Trophoblast cell (in vitro differentiated cells and primary cell): ENCODE data around the gene TWF2. TPM values are rescaled to one million over a fixed set of nuclear protein-coding genes. Genes with fewer than 3 reads are reported as not detected.
"Not testable (repeated sequence)": the region's sequence is repeated elsewhere in the genome, so short reads cannot be mapped to it uniquely, and the experiment has no call there.

ENCODE experiments used
- DNase-seq, 2 donors: peaks; one replicate each; pipeline ENCODE4 v3.0.0-alpha.2; 2016
- H2AFZ ChIP-seq: 2 replicates; pipeline ENCODE4 v1.6.1; 2013; ENCODE audit warnings: low read length, moderate library complexity, mild to moderate bottlenecking; ENCODE audit not compliant: insufficient read depth, poor library complexity
- H2AK5ac ChIP-seq: 2 replicates; pipeline ENCODE4 v1.6.1; 2013; ENCODE audit warnings: mild to moderate bottlenecking, low read length
- H2BK120ac ChIP-seq: 2 replicates; pipeline ENCODE4 v1.6.1; 2013; ENCODE audit warnings: low read length, mild to moderate bottlenecking, moderate library complexity; ENCODE audit not compliant: insufficient read depth, poor library complexity
- H2BK12ac ChIP-seq: 2 replicates; pipeline ENCODE4 v1.6.1; 2013; ENCODE audit warnings: mild to moderate bottlenecking, low read length, moderate library complexity
- H2BK5ac ChIP-seq: 2 replicates; pipeline ENCODE4 v1.6.1; 2013; ENCODE audit warnings: low read length, low read depth, moderate library complexity, mild to moderate bottlenecking; ENCODE audit not compliant: poor library complexity
- H3K14ac ChIP-seq: 2 replicates; pipeline ENCODE4 v1.6.1; 2013; ENCODE audit warnings: mild to moderate bottlenecking, low read length
- H3K18ac ChIP-seq: 2 replicates; pipeline ENCODE4 v1.6.1; 2013; ENCODE audit warnings: mild to moderate bottlenecking, low read length
- H3K23ac ChIP-seq: 2 replicates; pipeline ENCODE4 v1.6.1; 2013; ENCODE audit warnings: low read length
- H3K27ac ChIP-seq: 2 replicates; pipeline ENCODE4 v1.5.1; 2013; ENCODE audit warnings: low read depth, mild to moderate bottlenecking, inconsistent platforms, low read length, moderate library complexity
- H3K27me3 ChIP-seq: 2 replicates; pipeline ENCODE4 v1.6.1; 2013; ENCODE audit warnings: inconsistent platforms, mild to moderate bottlenecking, low read length, moderate library complexity; ENCODE audit not compliant: insufficient read depth
- H3K36me3 ChIP-seq, 2 experiments: 1 replicate in 1 of 2; 2 replicates in 1 of 2; pipeline ENCODE4 v1.6.1; 2013; ENCODE audit warnings: low read length in 2 of 2, mild to moderate bottlenecking in 2 of 2, moderate library complexity in 1 of 2; ENCODE audit not compliant: insufficient read depth in 2 of 2, control insufficient read depth in 1 of 2
- H3K4ac ChIP-seq: 2 replicates; pipeline ENCODE4 v1.6.1; 2013; ENCODE audit warnings: low read depth, mild to moderate bottlenecking, low read length, moderate library complexity
- H3K4me1 ChIP-seq, 2 experiments: 1 replicate in 1 of 2; 2 replicates in 1 of 2; pipeline ENCODE4 v1.6.1; 2013; ENCODE audit warnings: low read length in 2 of 2, mild to moderate bottlenecking in 2 of 2, moderate library complexity in 1 of 2; ENCODE audit not compliant: insufficient read depth in 2 of 2, control insufficient read depth in 1 of 2
- H3K4me2 ChIP-seq: 2 replicates; pipeline ENCODE4 v1.6.1; 2013; ENCODE audit warnings: inconsistent platforms, mild to moderate bottlenecking, low read length, moderate library complexity
- H3K4me3 ChIP-seq: 2 replicates; pipeline ENCODE4 v1.5.1; 2013; ENCODE audit warnings: mild to moderate bottlenecking, low read depth, low read length, inconsistent platforms
- H3K79me1 ChIP-seq: one replicate; pipeline ENCODE4 v1.6.1; 2013; ENCODE audit warnings: low read length
- H3K79me2 ChIP-seq: 2 replicates; pipeline ENCODE4 v1.6.1; 2013; ENCODE audit warnings: low read length, mild to moderate bottlenecking; ENCODE audit not compliant: control insufficient read depth, insufficient read depth, poor library complexity
- H3K9ac ChIP-seq: 2 replicates; pipeline ENCODE4 v1.6.1; 2013; ENCODE audit warnings: mild to moderate bottlenecking, low read length
- H3K9me3 ChIP-seq: 2 replicates; pipeline ENCODE4 v1.6.1; 2013; ENCODE audit warnings: low read depth, mild to moderate bottlenecking, control low read depth, inconsistent platforms, low read length; ENCODE audit not compliant: insufficient read depth
- H4K12ac ChIP-seq: 2 replicates; pipeline ENCODE4 v1.6.1; 2013; ENCODE audit warnings: low read depth, mild to moderate bottlenecking, low read length, moderate library complexity
- H4K8ac ChIP-seq: 2 replicates; pipeline ENCODE4 v1.6.1; 2013; ENCODE audit warnings: low read depth, mild to moderate bottlenecking, low read length, moderate library complexity
- H4K91ac ChIP-seq: one replicate; pipeline ENCODE4 v1.6.1; 2013; ENCODE audit warnings: low read depth, mild to moderate bottlenecking, low read length, moderate library complexity
- WGBS: extraction: QIAGEN DNeasy Blood & Tissue Kit; methylation state at CpG from one replicate; pipeline ENCODE4 v1.1.7; 2013; ENCODE audit warnings: missing lambda C conversion rate; ENCODE audit not compliant: insufficient read length, insufficient coverage; ENCODE audit errors: extremely low coverage; 5-methylcytosine and 5-hydroxymethylcytosine counted together
- polyA plus RNA-seq: library from polyadenylated mRNA; stranded (reverse); fragments of 200-250 nt; gene quantifications from 2 replicates; pipeline ENCODE4 v1.2.3, GENCODE V29; 2013

Gene TWF2
- 39.5 and 39.9 TPM in 2 replicates for polyA plus RNA-seq

- H3K27ac ChIP-seq, result peak within 1 kb of the TSS; percentile 16
- H4K12ac ChIP-seq, result peak within 1 kb of the TSS; percentile 94
- H3K27me3 ChIP-seq, result no peaks in the 10 kb centered on the region
- no peak within 1 kb of the TSS for H3K23ac ChIP-seq
- peaks cover 12% of the 10 kb centered on the region for H3K79me1 ChIP-seq
- no CpG with 5 or more reads among the region's 92 CpGs for WGBS
- peak; percentile 60 to 83 for DNase-seq
- peak within 1 kb of the TSS; percentile 46 for H2BK12ac ChIP-seq
- H3K18ac ChIP-seq, result peak within 1 kb of the TSS; percentile 92
- H4K91ac ChIP-seq, result peak within 1 kb of the TSS; percentile 95
- H3K79me2 ChIP-seq, result peaks cover 7% of the 10 kb centered on the region
- peak within 1 kb of the TSS; percentile 89 for H3K9ac ChIP-seq
- H2AK5ac ChIP-seq, result peak within 1 kb of the TSS; percentile 95
- peak within 1 kb of the TSS; percentile 94 for H3K4me2 ChIP-seq
- H3K4me1 ChIP-seq, result peaks cover 16 to 24% of the 10 kb centered on the region in 2 experiments
- peaks cover 6% of the 10 kb centered on the region for H3K9me3 ChIP-seq
- peak within 1 kb of the TSS; percentile 90 for H3K4ac ChIP-seq
- H2AFZ ChIP-seq, result peak within 1 kb of the TSS; percentile 99
- H2BK120ac ChIP-seq, result peak within 1 kb of the TSS; percentile 84
- peak within 1 kb of the TSS; percentile 78 for H2BK5ac ChIP-seq
- peak within 1 kb of the TSS; percentile 93 for H4K8ac ChIP-seq
- H3K36me3 ChIP-seq, result peaks cover 12 to 13% of the 10 kb centered on the region in 2 experiments
- peak within 1 kb of the TSS; percentile 97 for H3K4me3 ChIP-seq
- peak within 1 kb of the TSS; percentile 99 for H3K14ac ChIP-seq
Observed at GRCh38 chr3:52238761-52239701, at the start of gene TWF2. TWF2 (minus strand) TSS chr3:52239158; CDS start chr3:52239016, 142 bp downstream.

GRCh38 chr3:52288674-52289073, 49.7 kb upstream of the TWF2 start:
- no peak overlapping the region for H2BK120ac ChIP-seq
- peaks cover 8 to 9% of the 10 kb centered on the region in 2 experiments for H3K4me1 ChIP-seq
- H3K4me2 ChIP-seq, result no peak overlapping the region
- no peak overlapping the region for H3K23ac ChIP-seq
- H2AK5ac ChIP-seq, result peak overlapping the region; percentile 4
- WGBS, result no CpG with 5 or more reads among the region's 6 CpGs
- H3K18ac ChIP-seq, result no peak overlapping the region
- H3K4ac ChIP-seq, result peak overlapping the region; percentile 15
- H3K79me1 ChIP-seq, result peaks cover 2% of the 10 kb centered on the region
- no peak overlapping the region for H3K27ac ChIP-seq
- no peak overlapping the region for H4K12ac ChIP-seq
- no peak overlapping the region for H3K9ac ChIP-seq
- H3K27me3 ChIP-seq, result no peaks in the 10 kb centered on the region
- no peak overlapping the region for H2AFZ ChIP-seq
- H2BK12ac ChIP-seq, result no peak overlapping the region
- H4K91ac ChIP-seq, result peak overlapping the region; percentile 32
- DNase-seq, result no peak
- H4K8ac ChIP-seq, result peak overlapping the region; percentile 48
- H3K79me2 ChIP-seq, result peaks cover 2% of the 10 kb centered on the region
- no peak overlapping the region for H2BK5ac ChIP-seq
- no peaks in the 10 kb centered on the region for H3K9me3 ChIP-seq
- peaks cover 2 to 10% of the 10 kb centered on the region in 2 experiments for H3K36me3 ChIP-seq
- no peak overlapping the region for H3K4me3 ChIP-seq
- H3K14ac ChIP-seq, result no peak overlapping the region

GRCh38 chr3:52286777-52287110, 47.8 kb upstream of the TWF2 start:
- H3K4ac ChIP-seq, result no peak overlapping the region
- H3K23ac ChIP-seq, result no peak overlapping the region
- peaks cover 2% of the 10 kb centered on the region for H3K79me1 ChIP-seq
- no peak overlapping the region for H2AFZ ChIP-seq
- H2BK5ac ChIP-seq, result no peak overlapping the region
- H4K8ac ChIP-seq, result peak overlapping the region; percentile 100
- peaks cover 0 to 2% of the 10 kb centered on the region in 2 experiments for H3K36me3 ChIP-seq
- DNase-seq, result no peak
- peaks cover 10 to 13% of the 10 kb centered on the region in 2 experiments for H3K4me1 ChIP-seq
- WGBS, result no CpG with 5 or more reads among the region's 8 CpGs
- peak overlapping the region; percentile 54 for H3K9ac ChIP-seq
- H3K27me3 ChIP-seq, result no peaks in the 10 kb centered on the region
- peak overlapping the region; percentile 59 for H3K14ac ChIP-seq
- H2AK5ac ChIP-seq, result no peak overlapping the region
- no peak overlapping the region for H3K4me3 ChIP-seq
- peaks cover 2% of the 10 kb centered on the region for H3K79me2 ChIP-seq
- H3K27ac ChIP-seq, result no peak overlapping the region
- peak overlapping the region; percentile 65 for H3K4me2 ChIP-seq
- no peak overlapping the region for H3K18ac ChIP-seq
- no peak overlapping the region for H2BK120ac ChIP-seq
- no peaks in the 10 kb centered on the region for H3K9me3 ChIP-seq
- H2BK12ac ChIP-seq, result no peak overlapping the region
- H4K91ac ChIP-seq, result peak overlapping the region; percentile 41
- peak overlapping the region; percentile 33 for H4K12ac ChIP-seq

- not testable (repeated sequence) for DNase-seq
Observed at GRCh38 chr3:52284051-52284450, 45.1 kb upstream of the TWF2 start.

More at GRCh38 chr3:52284051-52284450, 45.1 kb upstream of the TWF2 start:
- H3K27ac ChIP-seq, H3K27me3 ChIP-seq, H3K9ac ChIP-seq, H3K23ac ChIP-seq, H3K14ac ChIP-seq, H4K91ac ChIP-seq, H3K4me2 ChIP-seq, H3K18ac ChIP-seq, H3K79me1 ChIP-seq, H2BK12ac ChIP-seq, H4K8ac ChIP-seq, H3K9me3 ChIP-seq, H2BK5ac ChIP-seq, H4K12ac ChIP-seq, H2AK5ac ChIP-seq, H2BK120ac ChIP-seq, H3K79me2 ChIP-seq, H3K36me3 ChIP-seq, H3K4ac ChIP-seq, H2AFZ ChIP-seq, H3K4me3 ChIP-seq: not testable (repeated sequence)
- no CpG with 5 or more reads among the region's 4 CpGs for WGBS
- peaks cover 11 to 18% of the 10 kb centered on the region in 2 experiments for H3K4me1 ChIP-seq
